PC-3 (cell line): ENCODE measurements around the gene TGM4. TPM values are rescaled to one million over a fixed set of nuclear protein-coding genes. Genes with fewer than 3 reads are reported as not detected.
A peak's percentile ranks its signal among the peaks of the same experiment; 100 is the strongest.

Experiments used
- ATAC-seq: fragments of 200-7000 bp; cut with Tn5 transposase; 2 replicates; pipeline ENCODE4 v1.9.1; 2020; ENCODE audit warnings: mild to moderate bottlenecking, moderate library complexity
- BruUV-seq: library from RNA; stranded (reverse); fragments of 400-500 nt; replicated peaks from 2 replicates; lab custom pipeline; 2021; lab: Mats Ljungman, UMichigan
- CTCF ChIA-PET: fragments of 300-600 bp; sonication (Branson Sonifier 250); formaldehyde crosslinking; loops from one replicate; lab custom pipeline; 2022; ENCODE audit warnings: antibody characterized with exemption; lab: Charles Lee
- POLR2A ChIA-PET: fragments of 300-600 bp; sonication (Branson Sonifier 250); formaldehyde crosslinking; loops from one replicate; lab custom pipeline; 2022; ENCODE audit warnings: antibody characterized with exemption; ENCODE audit not compliant: unreplicated experiment; lab: Charles Lee
- DNase-seq: peaks from one replicate; pipeline ENCODE4 v3.0.0-alpha.2; 2015
- H2AFZ ChIP-seq: fragments of 300-600 bp; sonication (generic); 2 replicates; pipeline ENCODE4 v1.6.0; 2016; ENCODE audit warnings: antibody characterized with exemption, low read length
- H3F3A ChIP-seq: fragments of 300-600 bp; sonication (generic); one replicate; pipeline ENCODE4 v1.6.0; 2017; ENCODE audit warnings: antibody characterized with exemption, low read length, control low read depth, mild to moderate bottlenecking; ENCODE audit not compliant: unreplicated experiment
- H3K27ac ChIP-seq: fragments of 300-600 bp; sonication (generic); 2 replicates; pipeline ENCODE4 v1.5.1; 2016; ENCODE audit warnings: mild to moderate bottlenecking, low read length
- H3K27me3 ChIP-seq: fragments of 300-600 bp; sonication (generic); 2 replicates; pipeline ENCODE4 v1.6.1; 2016; ENCODE audit warnings: low read length, mixed read lengths
- H3K36me3 ChIP-seq: fragments of 300-600 bp; sonication (generic); 2 replicates; pipeline ENCODE4 v1.6.1; 2016; ENCODE audit warnings: low read depth, mixed run types, low read length, mixed read lengths
- H3K4me1 ChIP-seq: fragments of 300-600 bp; sonication (generic); 2 replicates; pipeline ENCODE4 v1.5.1; 2016; ENCODE audit warnings: low read length; ENCODE audit not compliant: insufficient read depth
- H3K4me2 ChIP-seq: fragments of 300-600 bp; sonication (generic); 2 replicates; pipeline ENCODE4 v1.6.0; 2016; ENCODE audit warnings: low read length
- H3K4me3 ChIP-seq: fragments of 300-600 bp; sonication (generic); 2 replicates; pipeline ENCODE4 v1.5.1; 2016; ENCODE audit warnings: mild to moderate bottlenecking, low read length, mixed read lengths
- H3K79me2 ChIP-seq: fragments of 300-600 bp; sonication (generic); 2 replicates; pipeline ENCODE4 v1.6.1; 2017; ENCODE audit warnings: low read length, mixed read lengths
- H3K9ac ChIP-seq: fragments of 300-600 bp; sonication (generic); 2 replicates; pipeline ENCODE4 v1.6.0; 2016; ENCODE audit warnings: mild to moderate bottlenecking, low read length
- H3K9me2 ChIP-seq: fragments of 300-600 bp; sonication (generic); replicated peaks from 2 replicates; pipeline ENCODE4 v1.6.1; 2016; ENCODE audit warnings: mixed run types, low read length, mixed read lengths
- H3K9me3 ChIP-seq: fragments of 300-600 bp; sonication (generic); 2 replicates; pipeline ENCODE4 v1.6.1; 2016; ENCODE audit warnings: low read length, mixed read lengths
- H4K20me1 ChIP-seq: fragments of 300-600 bp; sonication (generic); 2 replicates; pipeline ENCODE4 v1.6.1; 2016; ENCODE audit warnings: low read length, mixed read lengths
- EZH2 ChIP-seq: fragments of 300-600 bp; sonication (generic); IDR thresholded peaks from one replicate; pipeline ENCODE4 v1.6.1; 2017; ENCODE audit warnings: antibody characterized with exemption, mild to moderate bottlenecking, low read length; ENCODE audit not compliant: unreplicated experiment
- EZH2phosphoT487 ChIP-seq: fragments of 300-600 bp; sonication (generic); IDR thresholded peaks from 2 replicates; pipeline ENCODE4 v1.6.1; 2018; ENCODE audit warnings: mild to moderate bottlenecking, antibody characterized with exemption, low read length, borderline replicate concordance
- intact Hi-C: fragments of 100-400 bp; cut with micrococcal nuclease; formaldehyde crosslinking; loops from 2 replicates; pipeline ENCODE4 v1.9.0; 2023
- total RNA-seq: library from RNA; depleted of rRNA; stranded (reverse); fragments of >200 nt; gene quantifications from 2 replicates; pipeline ENCODE4 v1.2.3, GENCODE V29; 2014
- TF ChIP-seq, protein P1 (sequence below): fragments of 300-600 bp; sonication (generic); conservative IDR thresholded peaks from 2 replicates; pipeline ENCODE4 v1.5.1; 2017; ENCODE audit warnings: antibody characterized with exemption, low read depth, mild to moderate bottlenecking, low read length

Gene TGM4
- total RNA-seq, 1 experiment from 2014 or later = 1.2 TPM

DNA sequence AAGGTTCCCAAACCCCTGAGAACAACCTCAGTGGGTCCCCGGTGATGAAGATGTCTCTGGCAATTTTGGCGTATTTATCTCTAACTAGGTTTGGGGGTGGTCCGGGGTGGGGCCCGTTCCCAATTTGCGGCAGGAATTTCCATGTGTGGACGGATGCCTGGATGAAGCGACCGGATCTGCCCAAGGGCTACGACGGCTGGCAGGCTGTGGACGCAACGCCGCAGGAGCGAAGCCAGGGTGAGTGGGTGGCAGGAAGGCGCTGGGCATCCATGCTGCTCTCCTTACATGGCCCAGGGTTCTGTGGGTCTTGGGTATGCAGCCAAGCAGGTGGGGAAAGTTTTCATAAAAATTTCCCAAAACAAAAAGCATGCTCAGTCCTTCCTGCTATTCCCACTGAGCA, 29.3 kb downstream of the TGM4 start:
- no peak for TF ChIP-seq EZH2phosphoT487
- TF ChIP-seq, protein P1, sequence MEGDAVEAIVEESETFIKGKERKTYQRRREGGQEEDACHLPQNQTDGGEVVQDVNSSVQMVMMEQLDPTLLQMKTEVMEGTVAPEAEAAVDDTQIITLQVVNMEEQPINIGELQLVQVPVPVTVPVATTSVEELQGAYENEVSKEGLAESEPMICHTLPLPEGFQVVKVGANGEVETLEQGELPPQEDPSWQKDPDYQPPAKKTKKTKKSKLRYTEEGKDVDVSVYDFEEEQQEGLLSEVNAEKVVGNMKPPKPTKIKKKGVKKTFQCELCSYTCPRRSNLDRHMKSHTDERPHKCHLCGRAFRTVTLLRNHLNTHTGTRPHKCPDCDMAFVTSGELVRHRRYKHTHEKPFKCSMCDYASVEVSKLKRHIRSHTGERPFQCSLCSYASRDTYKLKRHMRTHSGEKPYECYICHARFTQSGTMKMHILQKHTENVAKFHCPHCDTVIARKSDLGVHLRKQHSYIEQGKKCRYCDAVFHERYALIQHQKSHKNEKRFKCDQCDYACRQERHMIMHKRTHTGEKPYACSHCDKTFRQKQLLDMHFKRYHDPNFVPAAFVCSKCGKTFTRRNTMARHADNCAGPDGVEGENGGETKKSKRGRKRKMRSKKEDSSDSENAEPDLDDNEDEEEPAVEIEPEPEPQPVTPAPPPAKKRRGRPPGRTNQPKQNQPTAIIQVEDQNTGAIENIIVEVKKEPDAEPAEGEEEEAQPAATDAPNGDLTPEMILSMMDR = no peak
- TF ChIP-seq EZH2 = no peak
- no TSS peak for BruUV-seq
- CTCF ChIA-PET = no interaction called here
- intact Hi-C loops = no loop called here
- Histone ChIP-seq H3K4me2 (no peak overlapping the region), H3K27me3 (no peaks in the 10 kb centered on the region), H3K79me2 (no peaks in the 10 kb centered on the region), H3K9ac (no peak overlapping the region), H3K9me2 (no peaks in the 10 kb centered on the region), H3K9me3 (no peaks in the 10 kb centered on the region), H3F3A (no peaks in the 10 kb centered on the region), H2AFZ (no peak overlapping the region), H3K4me1 (peaks cover 11% of the 10 kb centered on the region), H4K20me1 (no peaks in the 10 kb centered on the region), H3K4me3 (no peak overlapping the region), H3K36me3 (no peaks in the 10 kb centered on the region), H3K27ac (no peak overlapping the region)
- POLR2A ChIA-PET = no interaction called here
- DNase-seq (no peak), ATAC-seq (no peak)

DNA sequence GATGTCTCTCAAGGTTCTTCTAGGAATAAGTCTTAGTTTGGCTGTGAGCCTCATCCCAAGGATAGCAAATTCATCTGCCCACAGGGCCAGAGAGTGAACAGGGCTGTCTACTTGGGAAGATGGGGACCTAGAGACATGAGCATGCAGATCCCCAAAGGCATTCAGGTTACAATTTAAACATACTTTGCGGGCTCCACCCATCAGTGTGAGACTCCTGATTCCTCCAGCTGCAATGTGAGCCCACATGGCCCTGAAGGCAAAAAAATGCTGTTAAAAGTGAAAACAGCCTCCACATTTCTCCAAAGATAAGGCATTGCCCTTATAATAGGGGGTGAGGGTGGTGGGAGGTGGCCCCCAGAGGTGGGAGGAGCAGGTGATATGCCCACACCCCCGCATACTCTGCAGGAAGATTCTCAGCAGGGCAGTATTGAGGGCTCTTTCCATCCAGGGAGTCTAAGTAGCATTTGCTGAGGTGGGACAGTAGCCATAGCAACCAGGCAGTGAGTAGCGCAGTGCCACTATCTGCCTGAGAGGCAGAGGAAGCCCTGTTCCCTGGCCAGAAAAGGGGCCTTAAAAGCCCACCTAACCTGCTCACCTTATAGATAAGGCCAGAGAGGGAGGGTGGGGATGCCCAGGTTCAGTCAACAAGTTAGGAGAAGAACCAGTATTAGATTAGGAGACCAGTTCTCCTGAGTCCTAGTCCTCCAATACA, 31.2 kb downstream of the TGM4 start:
- Histone ChIP-seq H3K36me3 (no peaks in the 10 kb centered on the region), H3K27ac (no peak overlapping the region), H3F3A (no peaks in the 10 kb centered on the region), H4K20me1 (no peaks in the 10 kb centered on the region), H3K4me1 (peaks cover 11% of the 10 kb centered on the region), H3K4me3 (no peak overlapping the region), H3K9me3 (no peaks in the 10 kb centered on the region), H2AFZ (no peak overlapping the region), H3K9me2 (no peaks in the 10 kb centered on the region), H3K9ac (no peak overlapping the region), H3K27me3 (no peaks in the 10 kb centered on the region), H3K79me2 (no peaks in the 10 kb centered on the region), H3K4me2 (no peak overlapping the region)
- no TSS peak for BruUV-seq
- ChIA-PET CTCF (no interaction called here), POLR2A (interaction anchor here (0.6 kb wide), 1 partner anchor 65 kb away, joined by 14 read pairs; no protein-coding TSS in a partner anchor)
- intact Hi-C loops = no loop called here
- DNase-seq (no peak), ATAC-seq (no peak)
- no peak for TF ChIP-seq EZH2phosphoT487
- TF ChIP-seq, protein P1 = no peak
- TF ChIP-seq EZH2 = no peak

DNA sequence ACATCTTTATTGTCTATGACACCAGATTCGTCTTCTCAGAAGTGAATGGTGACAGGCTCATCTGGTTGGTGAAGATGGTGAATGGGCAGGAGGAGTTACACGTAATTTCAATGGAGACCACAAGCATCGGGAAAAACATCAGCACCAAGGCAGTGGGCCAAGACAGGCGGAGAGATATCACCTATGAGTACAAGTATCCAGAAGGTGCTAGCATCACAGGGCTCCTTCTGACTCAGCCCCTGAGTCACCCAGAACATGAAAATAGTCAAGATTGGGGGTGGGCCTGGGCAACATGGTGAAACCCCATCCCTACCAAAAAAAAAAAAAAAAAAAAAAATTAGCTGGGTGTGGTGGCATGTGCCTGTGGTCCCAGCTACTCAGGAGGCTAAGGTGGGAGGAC, 32.6 kb downstream of the TGM4 start:
- intact Hi-C loops = no loop called here
- BruUV-seq = no TSS peak
- H3K9ac ChIP-seq = no peak overlapping the region
- TF ChIP-seq EZH2phosphoT487 (no peak), EZH2 (no peak)
- TF ChIP-seq, protein P1 = no peak
- no peak overlapping the region for H3K4me2 ChIP-seq
- no peak overlapping the region for H2AFZ ChIP-seq
- H3K27me3 ChIP-seq = no peaks in the 10 kb centered on the region
- no peaks in the 10 kb centered on the region for H3K79me2 ChIP-seq
- H3F3A ChIP-seq = no peaks in the 10 kb centered on the region
- H3K27ac ChIP-seq = no peak overlapping the region
- peaks cover 11% of the 10 kb centered on the region for H3K4me1 ChIP-seq
- no peaks in the 10 kb centered on the region for H3K36me3 ChIP-seq
- POLR2A ChIA-PET = interaction anchor here (0.7 kb wide), 1 partner anchor 1056 kb away, joined by 3 read pairs; no protein-coding TSS in a partner anchor
- no peaks in the 10 kb centered on the region for H4K20me1 ChIP-seq
- ATAC-seq (peak; percentile 58), DNase-seq (peak; percentile 81)
- CTCF ChIA-PET = no interaction called here
- no peaks in the 10 kb centered on the region for H3K9me2 ChIP-seq
- no peaks in the 10 kb centered on the region for H3K9me3 ChIP-seq
- H3K4me3 ChIP-seq = no peak overlapping the region
